Spleen (tissue), 7 donors: ENCODE results near the gene KPNA1.

Experiments
- POLR2A ChIP-seq, 3 donors: fragments of 450-650 bp; IDR thresholded peaks; one replicate each; pipeline ENCODE4 v1.5.1; 2017; ENCODE audit warnings: antibody characterized with exemption in 3 of 3, mild to moderate bottlenecking in 1 of 3
- TF ChIP-seq, protein P1 (sequence below), 11 experiments: fragments of 200-600 bp in 7 of 11; fragments of 450-650 bp in 4 of 11; sonication (generic) in 4 of 11; IDR thresholded peaks in 8 of 11; conservative IDR thresholded peaks in 3 of 11; 1 replicate in 7 of 11; 2 replicates in 4 of 11; pipeline versions ENCODE4 v1.4.0 to v1.8.0; 2016 to 2021; ENCODE audit warnings: antibody characterized with exemption in 11 of 11, inconsistent platforms in 4 of 11, mild to moderate bottlenecking in 1 of 11
- donor health status: DM: no; HTN: no; CAD: no; lungs with moderate emphysema.
- donor health status: DM: no; HTN: no; CAD: no.
- donor health status: DM: no; HTN: no; CAD: no.

DNA sequence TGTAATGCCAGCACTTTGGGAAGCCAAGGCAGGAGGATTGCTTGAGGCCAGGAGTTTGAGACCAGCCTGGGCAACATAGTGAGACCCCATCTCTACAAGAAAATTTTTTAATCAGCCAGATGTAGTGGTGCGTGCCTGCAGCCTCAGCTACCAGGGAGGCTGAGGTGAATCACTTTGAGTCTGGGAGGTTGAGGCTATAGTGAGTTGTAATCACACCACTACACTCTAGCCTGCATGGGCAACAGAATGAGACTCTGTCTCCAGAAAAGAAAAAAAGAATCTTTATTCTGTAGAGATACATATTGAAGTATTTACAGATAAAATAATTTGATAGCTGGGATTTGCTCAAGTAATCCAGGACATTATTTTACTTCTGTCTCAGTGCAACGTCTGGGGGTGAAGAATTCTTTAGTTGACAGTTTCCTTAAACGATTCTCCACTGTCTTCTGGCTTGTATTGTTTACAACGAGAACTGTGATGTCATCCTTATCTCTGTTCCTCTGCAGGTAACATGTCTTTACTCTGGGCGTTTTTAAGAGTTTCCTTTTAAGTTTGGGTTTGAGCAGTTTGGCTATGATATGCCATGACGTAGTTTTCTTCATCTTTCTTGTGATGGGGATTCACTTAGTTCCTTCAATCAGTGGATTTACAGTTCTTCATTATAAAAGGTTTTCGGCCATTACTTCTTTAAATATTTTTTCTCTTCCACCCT, 26.3 kb downstream of the KPNA1 start:
- TF ChIP-seq, protein P1, sequence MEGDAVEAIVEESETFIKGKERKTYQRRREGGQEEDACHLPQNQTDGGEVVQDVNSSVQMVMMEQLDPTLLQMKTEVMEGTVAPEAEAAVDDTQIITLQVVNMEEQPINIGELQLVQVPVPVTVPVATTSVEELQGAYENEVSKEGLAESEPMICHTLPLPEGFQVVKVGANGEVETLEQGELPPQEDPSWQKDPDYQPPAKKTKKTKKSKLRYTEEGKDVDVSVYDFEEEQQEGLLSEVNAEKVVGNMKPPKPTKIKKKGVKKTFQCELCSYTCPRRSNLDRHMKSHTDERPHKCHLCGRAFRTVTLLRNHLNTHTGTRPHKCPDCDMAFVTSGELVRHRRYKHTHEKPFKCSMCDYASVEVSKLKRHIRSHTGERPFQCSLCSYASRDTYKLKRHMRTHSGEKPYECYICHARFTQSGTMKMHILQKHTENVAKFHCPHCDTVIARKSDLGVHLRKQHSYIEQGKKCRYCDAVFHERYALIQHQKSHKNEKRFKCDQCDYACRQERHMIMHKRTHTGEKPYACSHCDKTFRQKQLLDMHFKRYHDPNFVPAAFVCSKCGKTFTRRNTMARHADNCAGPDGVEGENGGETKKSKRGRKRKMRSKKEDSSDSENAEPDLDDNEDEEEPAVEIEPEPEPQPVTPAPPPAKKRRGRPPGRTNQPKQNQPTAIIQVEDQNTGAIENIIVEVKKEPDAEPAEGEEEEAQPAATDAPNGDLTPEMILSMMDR (IDR thresholded peaks at IDR 0.05 in 8 of 11, conservative IDR thresholded peaks at IDR 0.05 in 3 of 11) = no peak
- TF ChIP-seq POLR2A (IDR thresholded peaks at IDR 0.05) = no peak
